Measurements from ENCODE around the gene SCUBE1.

GRCh38 chr22:43349636-43350035, 6.5 kb upstream of the SCUBE1 start:
- TF ChIP-seq CTCF (IDR thresholded peaks at IDR 0.05; ENCODE audit: low read depth, low read length) (no peak), POLR2A (IDR thresholded peaks at IDR 0.05; ENCODE audit: extremely low read depth, insufficient read length) (no peak)
